GM21619 (cell line): Measurements from ENCODE around the gene MFAP2.

ENCODE experiments used
- ATAC-seq: cut with Tn5 transposase; IDR thresholded peaks from one replicate; pipeline ENCODE4 v1.9.1; 2021; ENCODE audit not compliant: unreplicated experiment

Gene MFAP2

GRCh38 chr1:16981269-16981849, 939 bp upstream of the MFAP2 start:
- no peak for ATAC-seq

- ATAC-seq, result no peak
Observed at GRCh38 chr1:16979475-16980327, 719 bp downstream of the MFAP2 start.

DNA sequence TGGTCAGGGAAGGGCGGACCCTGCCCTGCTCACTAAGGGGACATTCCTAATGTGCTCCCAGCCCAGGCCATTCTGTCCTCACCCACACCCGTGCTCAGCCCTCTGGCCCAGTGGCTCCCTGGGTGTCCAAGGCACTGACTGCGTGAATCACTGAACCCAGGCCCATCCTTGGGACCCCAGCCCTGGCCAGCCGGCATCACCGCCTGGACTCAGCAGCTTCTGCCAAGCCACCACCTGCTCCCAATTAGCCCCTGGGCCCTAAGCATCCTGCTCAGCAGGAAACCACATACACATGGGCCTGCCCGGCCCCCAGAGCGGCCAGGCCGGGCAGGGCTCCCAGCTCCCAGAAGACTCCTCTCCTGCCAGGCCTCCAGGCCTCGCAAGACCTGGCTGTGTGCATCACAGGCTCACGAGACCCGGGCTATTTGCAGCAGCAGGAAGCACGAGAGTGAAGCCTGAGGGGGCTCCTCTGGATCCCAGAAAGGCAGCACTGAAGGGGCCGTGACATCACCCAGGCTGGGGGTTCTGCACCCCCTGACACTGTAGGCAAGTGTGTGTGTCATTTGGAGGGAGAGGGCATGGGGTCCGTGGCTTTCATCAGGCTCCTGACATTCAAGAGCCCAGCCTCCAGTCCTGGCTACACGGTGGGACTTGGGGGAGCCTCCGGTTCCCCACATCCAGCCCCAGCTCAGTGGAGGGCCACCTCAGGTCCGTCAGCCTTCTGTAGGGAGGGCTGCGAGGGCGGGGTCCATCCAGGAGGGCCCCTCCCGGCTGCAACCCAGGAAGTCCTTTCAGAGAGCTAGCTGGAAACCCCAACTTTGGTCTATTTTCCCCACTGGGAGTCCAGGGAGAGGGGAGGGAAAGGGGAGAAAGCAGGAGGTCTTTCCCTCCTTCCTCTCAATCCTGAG, 1.6 kb downstream of the MFAP2 start:
- no peak for ATAC-seq

- no peak for ATAC-seq
Observed at GRCh38 chr1:16978139-16978538, 2.3 kb downstream of the MFAP2 start.

- no peak for ATAC-seq
Observed at GRCh38 chr1:16977377-16977776, 3.0 kb downstream of the MFAP2 start.

GRCh38 chr1:16976966-16977365, 3.5 kb downstream of the MFAP2 start:
- ATAC-seq, result no peak

- ATAC-seq, result no peak
Observed at GRCh38 chr1:16975838-16976237, 4.6 kb downstream of the MFAP2 start.

GRCh38 chr1:16975211-16975610, 5.2 kb downstream of the MFAP2 start:
- ATAC-seq, result no peak

- no peak for ATAC-seq
Observed at GRCh38 chr1:16973215-16973614, 7.2 kb downstream of the MFAP2 start.

DNA sequence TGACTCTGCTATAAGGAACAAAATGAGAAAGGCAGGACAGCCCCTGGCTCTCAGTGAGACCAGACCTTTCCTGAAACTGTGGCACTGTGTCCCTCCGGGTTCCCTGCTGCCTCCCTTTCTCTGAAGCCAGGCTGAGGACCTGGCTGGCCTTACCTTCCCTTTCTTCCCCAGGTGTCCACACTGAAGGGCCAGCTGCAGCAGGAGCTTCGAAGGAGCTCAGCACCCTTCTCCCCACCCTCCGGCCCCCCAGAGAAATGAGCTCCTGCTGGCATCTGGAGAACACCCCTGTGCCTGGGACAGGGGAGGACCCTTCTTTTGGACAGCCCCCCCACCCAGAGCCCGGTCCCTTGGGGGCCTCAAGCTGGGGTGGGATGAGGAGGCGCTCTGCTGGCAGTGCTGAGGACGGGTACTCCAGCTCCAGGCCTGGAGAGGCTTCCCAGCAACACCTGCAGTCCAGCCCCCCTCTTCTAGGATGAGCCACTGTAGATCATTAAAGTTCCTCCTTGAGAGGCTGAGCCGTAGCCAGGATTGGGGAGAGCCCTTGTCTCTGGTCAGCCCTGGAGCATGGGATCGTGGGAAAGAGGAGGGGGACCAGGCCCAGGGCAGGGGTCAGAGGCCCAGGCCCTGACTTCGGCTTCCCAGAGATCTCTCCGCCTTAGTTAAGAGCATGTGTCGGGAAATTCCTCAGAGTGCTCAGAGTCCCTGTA, 8.1 kb downstream of the MFAP2 start:
- ATAC-seq, result no peak

- no peak for ATAC-seq
Observed at GRCh38 chr1:16971341-16972188, 8.9 kb downstream of the MFAP2 start.

GRCh38 chr1:16970132-16970910, 10.1 kb downstream of the MFAP2 start:
- no peak for ATAC-seq

- no peak for ATAC-seq
Observed at GRCh38 chr1:16969651-16970050, 10.8 kb downstream of the MFAP2 start.

- ATAC-seq, result no peak
Observed at GRCh38 chr1:16969057-16969611, 11.3 kb downstream of the MFAP2 start.

- no peak for ATAC-seq
Observed at GRCh38 chr1:16968372-16968771, 12.0 kb downstream of the MFAP2 start.

DNA sequence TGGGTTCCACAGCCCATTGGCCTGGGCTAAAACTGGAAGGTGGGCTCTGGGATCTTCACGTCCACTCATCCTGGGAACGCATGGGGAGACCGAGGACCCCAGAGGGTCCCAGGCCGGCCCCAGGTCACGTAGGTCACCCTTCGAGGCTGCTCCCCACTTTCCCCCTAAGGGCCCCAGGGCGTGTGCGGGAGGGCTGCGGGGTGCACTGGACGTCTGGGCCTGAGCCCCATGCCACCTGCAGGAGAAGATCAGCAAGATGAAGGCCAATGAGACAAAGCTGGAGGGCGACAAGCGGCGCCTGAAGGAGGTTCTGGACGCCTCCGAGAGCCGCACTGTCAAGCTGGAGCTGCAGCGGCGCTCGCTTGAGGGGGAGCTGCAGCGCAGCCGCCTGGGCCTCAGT, 12.5 kb downstream of the MFAP2 start:
- ATAC-seq, result no peak

DNA sequence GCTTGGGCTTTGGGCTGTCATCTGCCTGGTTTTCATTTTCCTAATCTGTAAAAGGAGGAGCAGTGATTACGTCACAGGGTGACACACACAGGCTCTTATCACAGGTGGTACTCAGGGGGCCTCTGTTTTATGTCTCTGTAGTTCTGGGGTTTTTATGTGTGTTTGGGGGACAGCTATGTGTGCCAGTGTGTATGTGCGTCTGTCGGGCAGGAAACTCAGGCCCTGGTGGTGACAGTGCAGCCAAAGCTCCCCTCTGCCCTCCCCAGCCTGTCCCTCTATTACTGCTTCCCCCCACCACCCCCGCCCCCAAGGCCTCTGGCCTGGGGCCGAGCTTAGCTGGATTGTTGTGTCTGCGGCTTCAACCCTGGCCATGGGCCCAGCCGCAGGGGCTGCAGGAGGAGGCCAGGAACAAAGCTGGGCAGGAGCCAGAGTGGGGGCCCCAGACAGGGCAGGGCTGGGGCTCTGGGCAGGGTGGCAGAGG, 13.3 kb downstream of the MFAP2 start:
- ATAC-seq, result no peak

DNA sequence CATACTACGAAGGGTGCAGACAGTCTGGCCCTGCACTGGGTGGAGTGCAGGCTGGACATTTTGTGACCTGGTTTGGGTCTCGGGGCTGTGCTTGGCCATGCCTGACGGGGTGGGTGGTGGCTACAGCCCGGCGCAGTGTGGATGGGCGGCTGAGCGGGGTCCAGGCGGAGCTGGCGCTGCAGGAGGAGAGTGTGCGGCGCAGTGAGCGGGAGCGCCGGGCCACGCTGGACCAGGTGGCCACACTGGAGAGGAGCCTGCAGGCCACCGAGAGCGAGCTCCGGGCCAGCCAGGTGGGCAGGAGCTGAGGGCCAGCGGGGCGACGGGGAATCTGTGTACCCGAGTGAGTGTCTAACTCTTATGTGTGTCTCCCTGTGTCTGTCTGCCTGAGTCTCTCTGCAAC, 14.1 kb downstream of the MFAP2 start:
- no peak for ATAC-seq
